HEK293 (cell line): Measurements from ENCODE around the gene OR51V1.

ENCODE experiments used
- CTCF ChIA-PET: fragments of 350-600 bp; formaldehyde crosslinking; extraction: SDS; loops from one replicate; lab custom pipeline; 2021; ENCODE audit warnings: antibody characterized with exemption; lab: Yijun Ruan, JAX
- POLR2A ChIA-PET: fragments of 300-600 bp; formaldehyde crosslinking; extraction: SDS; loops from one replicate; lab custom pipeline; 2020; ENCODE audit warnings: antibody characterized with exemption, inconsistent platforms; lab: Yijun Ruan, JAX
- H3K27ac ChIP-seq: fragments of 200-500 bp; sonication (Bioruptor generic); 2 replicates; pipeline ENCODE4 v1.5.1; 2014; ENCODE audit warnings: low read depth, low read length, control low read depth, inconsistent platforms; ENCODE audit errors: extremely low read depth
- H3K36me3 ChIP-seq, 2 experiments: fragments of 200-500 bp in 1 of 2; sonication (Bioruptor generic) in 1 of 2; 1 replicate in 1 of 2; 2 replicates in 1 of 2; pipeline ENCODE4 v1.5.1; 2014 to 2017; ENCODE audit warnings: inconsistent platforms in 2 of 2, low read length in 2 of 2; ENCODE audit not compliant: control insufficient read depth in 2 of 2, insufficient read depth in 1 of 2
- H3K4me1 ChIP-seq: fragments of 200-500 bp; sonication (Bioruptor generic); 2 replicates; pipeline ENCODE4 v1.5.1; 2014; ENCODE audit warnings: mild to moderate bottlenecking, low read length, inconsistent platforms; ENCODE audit not compliant: control insufficient read depth, insufficient read depth
- H3K4me3 ChIP-seq: 2 replicates; pipeline ENCODE4 v1.5.1; 2011; ENCODE audit warnings: low read depth, mild to moderate bottlenecking, control low read depth, low read length, moderate library complexity
- H3K9me3 ChIP-seq: fragments of 200-500 bp; sonication (Bioruptor generic); 2 replicates; pipeline ENCODE4 v1.5.1; 2014; ENCODE audit warnings: low read depth, low read length, inconsistent platforms; ENCODE audit not compliant: control insufficient read depth, insufficient read depth
- FEZF1 ChIP-seq: fragments of 450-650 bp; formaldehyde crosslinking; IDR thresholded peaks from 2 replicates; pipeline ENCODE4 v1.5.1; 2016; ENCODE audit warnings: missing biosample characterization, missing genetic modification characterization
- HOXD13 ChIP-seq: sonication (generic); formaldehyde crosslinking; IDR thresholded peaks from 2 replicates; pipeline ENCODE4 v1.8.0; 2022; ENCODE audit warnings: missing genetic modification reagents, borderline replicate concordance
- KLF8 ChIP-seq: fragments of 450-650 bp; formaldehyde crosslinking; IDR thresholded peaks from 2 replicates; pipeline ENCODE4 v1.5.1; 2016; ENCODE audit warnings: missing biosample characterization, missing genetic modification characterization
- WT1 ChIP-seq: fragments of 450-650 bp; formaldehyde crosslinking; IDR thresholded peaks from 2 replicates; pipeline ENCODE4 v1.5.1; 2016; ENCODE audit warnings: missing biosample characterization, missing genetic modification characterization
- ZBTB17 ChIP-seq: fragments of 450-650 bp; formaldehyde crosslinking; IDR thresholded peaks from 2 replicates; pipeline ENCODE4 v1.5.1; 2016; ENCODE audit warnings: missing biosample characterization, missing genetic modification characterization
- ZBTB44 ChIP-seq: fragments of 450-650 bp; IDR thresholded peaks from 2 replicates; pipeline ENCODE4 v1.5.1; 2018; ENCODE audit warnings: missing biosample characterization, mild to moderate bottlenecking, missing genetic modification characterization
- ZBTB8A ChIP-seq: fragments of 450-650 bp; formaldehyde crosslinking; IDR thresholded peaks from 2 replicates; pipeline ENCODE4 v1.5.1; 2016; ENCODE audit warnings: missing biosample characterization, missing genetic modification characterization
- ZNF292 ChIP-seq: fragments of 450-650 bp; formaldehyde crosslinking; IDR thresholded peaks from 2 replicates; pipeline ENCODE4 v1.5.1; 2016; ENCODE audit warnings: low read depth, missing biosample characterization, missing genetic modification characterization, borderline replicate concordance
- ZNF514 ChIP-seq: fragments of 450-650 bp; formaldehyde crosslinking; IDR thresholded peaks from 2 replicates; pipeline ENCODE4 v1.5.1; 2016; ENCODE audit warnings: missing biosample characterization, missing genetic modification characterization
- ZNF558 ChIP-seq: fragments of 450-650 bp; formaldehyde crosslinking; IDR thresholded peaks from 2 replicates; pipeline ENCODE4 v1.5.1; 2016; ENCODE audit warnings: missing biosample characterization, missing genetic modification characterization
- ZNF639 ChIP-seq: fragments of 450-650 bp; formaldehyde crosslinking; IDR thresholded peaks from 2 replicates; pipeline ENCODE4 v1.5.1; 2016; ENCODE audit warnings: missing biosample characterization, missing genetic modification characterization
- ZNF658 ChIP-seq: fragments of 450-650 bp; formaldehyde crosslinking; IDR thresholded peaks from 2 replicates; pipeline ENCODE4; 2016; ENCODE audit warnings: missing biosample characterization, missing genetic modification characterization
- ZNF704 ChIP-seq: fragments of 450-650 bp; formaldehyde crosslinking; IDR thresholded peaks from 2 replicates; pipeline ENCODE4 v1.5.1; 2016; ENCODE audit warnings: missing biosample characterization, missing genetic modification characterization
- ZNF747 ChIP-seq: fragments of 450-650 bp; formaldehyde crosslinking; IDR thresholded peaks from 2 replicates; pipeline ENCODE4 v1.5.1; 2016; ENCODE audit warnings: missing biosample characterization, missing genetic modification characterization
- ZNF777 ChIP-seq: fragments of 450-650 bp; formaldehyde crosslinking; IDR thresholded peaks from 2 replicates; pipeline ENCODE4 v1.5.1; 2017; ENCODE audit warnings: missing biosample characterization, missing genetic modification characterization, borderline replicate concordance
- ZSCAN16 ChIP-seq: fragments of 450-650 bp; formaldehyde crosslinking; IDR thresholded peaks from 2 replicates; pipeline ENCODE4 v1.5.1; 2016; ENCODE audit warnings: missing biosample characterization, missing genetic modification characterization
- ZSCAN23 ChIP-seq: fragments of 450-650 bp; formaldehyde crosslinking; IDR thresholded peaks from 2 replicates; pipeline ENCODE4 v1.5.1; 2016; ENCODE audit warnings: missing biosample characterization, missing genetic modification characterization
- TF ChIP-seq, protein P1 (sequence below): fragments of 450-650 bp; formaldehyde crosslinking; IDR thresholded peaks from 2 replicates; pipeline ENCODE4 v1.5.1; 2016; ENCODE audit warnings: missing biosample characterization, missing genetic modification characterization, low read depth

Gene OR51V1

GRCh38 chr11:5242208-5242607 is 41.7 kb upstream of the OR51V1 start:
- H3K36me3 ChIP-seq = no peaks in the 10 kb centered on the region
- POLR2A ChIA-PET = no interaction called here
- H3K9me3 ChIP-seq = no peaks in the 10 kb centered on the region
- TF ChIP-seq ZSCAN16 (tag by site-specific recombination) (no peak), FEZF1 (tag by site-specific recombination) (no peak), ZBTB44 (tag by site-specific recombination) (no peak), ZNF747 (tag by site-specific recombination) (no peak), HOXD13 (no peak)
- TF ChIP-seq, protein P1, sequence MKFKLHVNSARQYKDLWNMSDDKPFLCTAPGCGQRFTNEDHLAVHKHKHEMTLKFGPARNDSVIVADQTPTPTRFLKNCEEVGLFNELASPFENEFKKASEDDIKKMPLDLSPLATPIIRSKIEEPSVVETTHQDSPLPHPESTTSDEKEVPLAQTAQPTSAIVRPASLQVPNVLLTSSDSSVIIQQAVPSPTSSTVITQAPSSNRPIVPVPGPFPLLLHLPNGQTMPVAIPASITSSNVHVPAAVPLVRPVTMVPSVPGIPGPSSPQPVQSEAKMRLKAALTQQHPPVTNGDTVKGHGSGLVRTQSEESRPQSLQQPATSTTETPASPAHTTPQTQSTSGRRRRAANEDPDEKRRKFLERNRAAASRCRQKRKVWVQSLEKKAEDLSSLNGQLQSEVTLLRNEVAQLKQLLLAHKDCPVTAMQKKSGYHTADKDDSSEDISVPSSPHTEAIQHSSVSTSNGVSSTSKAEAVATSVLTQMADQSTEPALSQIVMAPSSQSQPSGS (tag by site-specific recombination) = no peak
- TF ChIP-seq, all 188 proteins: peak for 0
- no peak overlapping the region for H3K4me3 ChIP-seq
- no peaks in the 10 kb centered on the region for H3K4me1 ChIP-seq
- no peak overlapping the region for H3K27ac ChIP-seq
- CTCF ChIA-PET = no interaction called here

DNA sequence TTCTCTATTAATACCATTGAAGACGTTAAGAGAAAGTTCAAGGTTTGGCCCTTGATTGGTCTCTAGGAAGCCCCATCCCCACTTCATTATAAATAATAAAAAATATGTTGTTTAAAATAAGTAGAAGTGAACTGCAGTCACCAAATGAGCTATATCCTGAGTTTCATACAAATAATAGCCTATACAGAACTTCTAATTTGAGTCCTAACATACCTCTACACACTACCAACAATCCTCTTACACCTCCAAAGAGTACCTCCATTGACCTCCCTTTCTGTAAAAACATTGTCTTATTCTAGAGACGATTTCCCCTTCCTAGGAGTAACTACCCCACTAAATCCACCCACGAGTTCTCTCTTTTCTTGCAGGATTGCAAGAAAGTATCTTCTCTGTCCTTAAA is 41.0 kb upstream of the OR51V1 start:
- Histone ChIP-seq H3K36me3 (no peaks in the 10 kb centered on the region), H3K4me3 (no peak overlapping the region), H3K27ac (no peak overlapping the region)
- TF ChIP-seq ZBTB44 (tag by site-specific recombination) (no peak), ZBTB8A (tag by site-specific recombination) (no peak)
- TF ChIP-seq, all 188 proteins: peak for 0
- POLR2A ChIA-PET = no interaction called here
- CTCF ChIA-PET = no interaction called here
- no peaks in the 10 kb centered on the region for H3K9me3 ChIP-seq
- no peaks in the 10 kb centered on the region for H3K4me1 ChIP-seq

GRCh38 chr11:5240458-5240857 is 40.0 kb upstream of the OR51V1 start:
- no peaks in the 10 kb centered on the region for H3K4me1 ChIP-seq
- H3K4me3 ChIP-seq = no peak overlapping the region
- ChIA-PET CTCF (interaction anchor here (1.0 kb wide), 1 partner anchor 116 kb away, joined by 5 read pairs; no protein-coding TSS in a partner anchor), POLR2A (no interaction called here)
- H3K9me3 ChIP-seq = no peaks in the 10 kb centered on the region
- H3K27ac ChIP-seq = no peak overlapping the region
- TF ChIP-seq ZSCAN23 (no peak), ZNF639 (tag by site-specific recombination) (no peak), ZNF558 (tag by site-specific recombination) (no peak), ZNF777 (tag by site-specific recombination) (no peak), ZBTB17 (tag by site-specific recombination) (no peak), ZNF704 (tag by site-specific recombination) (no peak), ZNF658 (tag by site-specific recombination) (no peak), ZNF514 (tag by site-specific recombination) (no peak), WT1 (tag by site-specific recombination) (no peak), ZNF292 (tag by site-specific recombination) (no peak), KLF8 (tag by site-specific recombination) (no peak)
- TF ChIP-seq, all 188 proteins: peak for 0
- no peaks in the 10 kb centered on the region for H3K36me3 ChIP-seq
